GM11168 (cell line): Measurements from ENCODE around the gene ZYX.

ENCODE experiments used
- in situ Hi-C: fragments of 300-500 bp; cut with MboI; formaldehyde crosslinking; loops from one replicate; pipeline ENCODE4 v1.12.0; 2022; ENCODE audit warnings: low sequenced_read_pairs; ENCODE audit not compliant: unreplicated experiment

ZYX gene

DNA sequence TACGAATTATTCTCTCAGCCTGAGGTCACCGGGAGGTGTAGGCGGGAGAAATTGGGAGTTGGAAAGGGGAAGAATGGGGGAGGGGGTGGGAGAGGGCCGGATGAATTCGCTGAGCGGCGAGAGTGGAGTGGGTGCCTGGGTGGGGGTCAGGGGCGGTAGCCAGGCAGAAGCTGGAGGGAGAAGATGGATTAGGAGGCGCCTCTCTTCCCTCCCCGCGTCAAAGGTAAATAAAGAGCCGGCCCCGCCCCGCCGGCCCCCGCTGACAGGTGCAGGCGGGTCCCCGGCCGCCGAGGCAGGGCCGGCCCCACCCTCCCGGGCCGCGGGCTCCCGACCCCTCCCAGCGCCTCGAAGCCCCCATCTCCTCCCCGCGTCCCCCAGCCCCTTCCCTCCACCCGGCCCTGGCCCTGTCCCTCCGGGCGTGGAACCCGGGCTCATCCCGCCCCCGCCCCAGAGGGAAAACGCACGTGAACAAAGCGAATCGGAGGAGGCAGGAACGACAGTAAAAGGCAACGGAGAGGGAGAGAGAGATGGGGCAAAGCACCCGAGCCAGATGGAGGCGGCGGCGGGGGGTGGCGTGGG, 19.5 kb upstream of the ZYX start:
- in situ Hi-C loops = no loop called here

DNA sequence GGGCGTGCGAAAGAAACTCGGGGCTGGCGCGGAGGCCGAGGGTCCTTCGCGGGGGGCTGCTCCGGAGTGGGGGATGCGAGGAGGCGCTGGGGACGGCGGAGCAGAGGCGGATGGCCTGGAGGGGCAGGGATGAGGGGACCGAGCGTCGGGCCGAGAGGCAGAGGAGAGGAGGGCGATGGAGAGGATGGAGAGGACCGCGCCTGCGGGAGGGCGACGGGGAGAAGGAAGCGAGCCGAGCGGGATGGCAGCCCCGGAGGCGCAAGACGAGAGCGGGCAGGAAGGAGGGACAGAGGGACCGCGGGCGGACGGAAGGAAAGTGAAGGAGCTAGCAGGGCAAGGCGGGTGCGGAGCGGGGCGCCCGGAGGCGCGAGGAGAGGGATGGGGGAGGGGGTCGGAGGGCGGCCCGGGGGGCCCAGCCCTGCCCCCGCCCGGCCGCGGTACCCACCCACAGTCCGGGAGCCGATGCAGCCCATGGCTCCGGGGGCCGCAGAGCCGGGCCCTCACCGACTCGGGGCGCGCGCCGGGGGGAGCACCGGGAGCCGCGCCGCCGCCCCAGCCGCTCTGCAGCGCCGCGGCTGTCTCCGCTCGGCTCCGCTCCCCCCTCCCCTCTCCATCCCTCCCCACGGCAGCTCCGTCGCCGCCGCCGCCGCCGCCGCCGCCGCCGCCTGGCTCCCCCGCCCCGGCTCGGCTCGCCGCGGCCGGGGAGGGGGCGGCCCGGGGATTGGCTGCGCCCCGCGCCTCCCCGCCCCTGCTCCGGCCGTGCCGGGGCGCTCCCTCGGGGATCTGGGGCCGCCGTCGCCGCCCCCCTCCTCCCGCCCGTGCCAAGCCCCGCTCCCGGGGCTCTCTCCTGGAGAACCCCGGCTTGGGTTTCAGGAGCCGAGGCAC, 18.8 kb upstream of the ZYX start, which contains the start of gene FAM131B:
FAM131B (minus strand) TSS at position 583 of the 885 bp plus-strand sequence; CDS start at position 473, 110 bp downstream.
- in situ Hi-C loops = no loop called here

DNA sequence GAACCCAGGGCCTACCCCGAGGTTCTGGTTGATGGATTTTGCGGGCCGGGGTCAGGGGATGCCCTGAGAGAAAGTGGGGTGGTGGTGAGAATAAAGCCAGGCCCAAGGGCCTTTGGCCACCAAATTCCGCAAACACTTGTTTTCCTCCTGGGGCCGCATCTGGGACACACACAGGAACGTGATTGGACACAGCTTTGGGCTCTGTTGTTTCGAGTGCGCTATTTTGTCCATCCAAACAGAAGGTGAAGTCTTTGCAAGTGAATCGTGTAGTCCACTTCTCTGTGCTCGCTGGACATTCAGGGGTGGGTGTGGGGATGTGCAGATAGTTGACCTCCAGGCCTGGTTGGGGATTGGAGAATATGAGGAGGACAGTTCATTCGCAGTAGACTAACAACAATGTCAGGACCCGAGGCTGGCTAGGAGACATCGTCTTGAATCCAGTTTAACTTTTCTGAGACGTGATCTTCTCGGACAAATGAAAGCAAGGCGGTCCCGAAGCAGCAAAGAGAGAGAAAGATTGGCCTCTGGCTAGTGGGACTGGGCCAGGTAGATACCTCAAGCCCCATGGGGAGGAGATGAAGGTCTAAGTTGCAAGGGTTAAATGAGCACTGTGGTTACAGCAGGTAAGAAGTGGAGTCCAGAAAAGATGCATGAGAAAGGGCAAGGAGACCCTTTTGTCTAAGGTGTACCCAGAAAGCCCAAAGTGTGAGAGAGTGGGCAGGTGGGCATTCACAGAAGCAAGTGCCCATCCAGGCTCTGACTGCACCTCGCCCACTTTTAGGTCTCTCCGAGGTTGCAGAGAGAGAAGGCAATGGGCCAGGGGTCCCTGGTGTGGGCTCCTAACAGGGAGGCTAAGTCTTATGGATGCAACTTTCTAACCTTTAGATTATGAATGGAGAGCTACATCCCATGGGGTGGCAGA, 17.9 kb upstream of the ZYX start:
- in situ Hi-C loops = no loop called here

DNA sequence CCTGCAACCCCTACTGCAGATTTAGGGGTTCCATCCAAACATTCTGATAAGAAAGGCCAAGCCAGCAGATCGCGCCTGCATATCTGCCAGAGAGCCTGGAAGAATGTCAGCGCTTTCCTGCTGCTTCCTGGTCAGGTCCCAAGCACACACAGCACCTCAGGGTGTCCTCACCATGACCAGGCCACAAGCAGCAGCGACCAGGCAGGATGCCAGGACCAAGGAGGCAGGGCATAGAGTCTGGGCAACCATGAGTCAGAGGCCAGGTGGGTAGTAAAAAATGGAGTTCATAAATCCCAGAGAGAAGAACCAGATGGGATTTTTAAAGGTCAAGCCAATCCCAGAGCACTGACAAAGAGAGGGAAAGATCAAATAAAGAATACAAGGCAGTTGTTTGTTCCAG, 13.2 kb upstream of the ZYX start:
- in situ Hi-C loops = no loop called here

DNA sequence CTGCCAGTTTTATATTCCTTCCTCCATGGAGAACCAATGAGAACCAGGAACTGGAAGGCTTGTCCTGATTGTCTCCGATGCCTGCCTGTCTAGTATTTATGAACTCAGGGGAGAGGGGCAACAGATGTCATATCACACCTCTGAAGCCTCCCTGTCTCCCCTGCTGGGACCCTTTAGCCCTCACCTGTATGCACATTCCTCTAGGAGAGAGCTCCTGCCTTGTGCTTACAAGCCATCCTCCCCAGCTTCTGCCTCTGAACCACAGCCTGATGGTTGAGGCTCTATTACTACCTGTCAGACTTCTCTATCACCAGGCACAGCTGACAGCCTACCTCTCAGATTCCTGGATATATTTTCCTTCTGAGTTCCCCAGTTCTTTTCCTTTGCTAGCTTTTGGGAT, 12.8 kb upstream of the ZYX start:
- in situ Hi-C loops = no loop called here

DNA sequence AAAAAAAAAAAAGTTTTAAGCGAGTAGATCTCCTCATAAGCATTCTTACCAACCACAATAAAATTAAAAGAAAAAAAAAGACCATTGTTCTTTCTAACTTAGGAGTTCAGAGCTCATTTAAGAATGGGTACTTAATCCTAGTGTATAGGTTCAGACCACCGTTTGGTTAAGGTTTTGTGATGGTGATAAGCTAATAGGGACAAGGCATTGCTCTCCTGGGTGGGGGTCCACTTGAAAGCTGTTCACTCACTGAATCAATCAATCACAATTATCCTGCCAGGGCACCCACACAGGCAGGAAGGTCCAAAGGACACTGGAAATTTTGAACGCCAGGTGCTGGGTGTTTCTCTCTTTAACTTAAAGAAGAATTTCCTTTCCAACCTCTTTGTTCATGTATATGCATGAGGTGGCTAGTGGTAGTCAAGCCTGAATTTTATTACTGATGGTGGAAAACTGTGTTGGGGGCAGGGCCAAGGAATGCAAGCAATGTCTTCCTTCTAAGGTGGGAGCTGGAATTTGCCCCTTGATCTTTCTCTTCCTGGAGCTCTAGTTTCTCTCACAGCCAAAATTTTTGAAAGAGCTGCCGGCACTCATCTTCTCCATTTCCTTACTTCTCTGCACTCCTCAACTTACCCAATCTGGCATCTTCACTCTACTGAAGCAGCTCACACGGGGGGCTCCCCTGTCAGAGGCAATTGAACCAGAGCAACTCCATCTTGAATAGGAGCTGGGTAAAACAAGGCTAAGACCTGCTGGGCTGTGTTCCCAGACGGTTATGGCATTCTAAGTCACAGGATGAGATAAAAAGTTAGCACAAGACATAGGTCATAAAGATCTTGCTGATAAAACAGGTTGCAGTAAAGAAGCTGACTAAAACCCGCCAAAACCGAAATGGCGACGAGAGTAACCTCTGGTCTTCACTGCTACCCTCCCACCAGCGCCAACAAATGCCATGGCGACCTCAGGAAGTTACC, 11.2 kb upstream of the ZYX start:
- in situ Hi-C loops = no loop called here

DNA sequence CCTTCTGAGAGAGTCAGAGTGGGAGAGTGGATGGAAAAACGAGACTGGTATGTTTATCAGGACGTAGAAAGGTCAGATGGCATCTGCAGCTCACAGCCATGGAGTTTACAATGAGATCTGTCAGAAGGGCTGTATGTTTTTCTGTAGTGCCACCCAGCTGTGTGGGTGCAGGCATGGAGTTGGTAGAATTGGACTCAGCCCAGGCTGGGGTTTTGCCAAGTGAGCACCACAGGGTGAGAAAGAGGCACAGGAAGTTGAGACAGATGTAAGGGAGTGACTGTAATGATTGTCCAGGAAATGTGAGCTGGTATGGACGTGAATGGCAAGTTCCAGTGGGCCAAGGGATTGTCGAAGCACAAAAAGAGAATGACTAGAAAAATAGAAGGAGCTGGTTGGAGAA, 9.1 kb upstream of the ZYX start:
- in situ Hi-C loops = no loop called here

DNA sequence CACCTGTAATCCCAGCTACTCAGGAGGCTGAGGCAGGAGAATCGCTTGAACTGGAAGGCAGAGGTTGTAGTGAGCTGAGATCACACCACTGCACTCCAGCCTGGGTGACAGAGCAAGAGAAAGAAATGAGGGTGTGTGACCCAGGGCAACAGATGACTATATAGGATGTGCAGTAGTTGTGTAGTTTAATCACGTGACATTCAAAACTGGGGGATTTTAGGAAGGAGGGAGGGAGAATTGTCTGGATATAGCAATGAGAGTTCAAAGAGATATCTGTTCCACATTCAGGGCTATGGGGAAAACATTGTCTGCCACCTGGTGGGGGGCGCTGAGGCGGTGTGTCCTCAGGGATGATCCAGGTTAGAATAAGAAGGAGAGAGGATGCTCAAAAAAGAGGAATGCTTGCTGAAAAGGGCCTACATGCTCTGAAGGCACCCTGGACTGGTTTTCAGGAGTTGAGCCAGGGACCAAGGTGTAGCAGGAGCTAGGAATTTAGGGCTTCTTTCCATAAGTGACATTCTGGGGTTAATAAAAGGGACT, 7.8 kb upstream of the ZYX start:
- in situ Hi-C loops = no loop called here

DNA sequence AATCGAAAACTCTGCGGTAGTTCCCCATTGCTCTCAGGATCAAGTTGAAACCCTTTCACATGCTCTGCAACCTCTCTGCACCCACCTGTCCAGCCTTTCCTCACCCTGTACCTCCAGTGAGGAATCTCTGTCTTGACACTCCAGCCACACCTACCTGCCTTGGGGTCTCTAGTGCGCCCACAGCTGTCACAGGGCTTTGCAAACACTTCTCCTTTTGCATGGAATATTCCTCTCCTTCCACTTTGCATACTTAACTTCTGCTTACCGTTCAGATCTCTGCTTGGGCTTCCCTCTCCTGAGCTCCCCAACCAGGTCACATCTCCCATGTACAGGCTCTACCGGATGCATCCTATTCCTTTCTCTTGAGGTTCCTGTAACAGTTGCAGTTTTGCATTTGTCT, 6.6 kb upstream of the ZYX start:
- in situ Hi-C loops = no loop called here

DNA sequence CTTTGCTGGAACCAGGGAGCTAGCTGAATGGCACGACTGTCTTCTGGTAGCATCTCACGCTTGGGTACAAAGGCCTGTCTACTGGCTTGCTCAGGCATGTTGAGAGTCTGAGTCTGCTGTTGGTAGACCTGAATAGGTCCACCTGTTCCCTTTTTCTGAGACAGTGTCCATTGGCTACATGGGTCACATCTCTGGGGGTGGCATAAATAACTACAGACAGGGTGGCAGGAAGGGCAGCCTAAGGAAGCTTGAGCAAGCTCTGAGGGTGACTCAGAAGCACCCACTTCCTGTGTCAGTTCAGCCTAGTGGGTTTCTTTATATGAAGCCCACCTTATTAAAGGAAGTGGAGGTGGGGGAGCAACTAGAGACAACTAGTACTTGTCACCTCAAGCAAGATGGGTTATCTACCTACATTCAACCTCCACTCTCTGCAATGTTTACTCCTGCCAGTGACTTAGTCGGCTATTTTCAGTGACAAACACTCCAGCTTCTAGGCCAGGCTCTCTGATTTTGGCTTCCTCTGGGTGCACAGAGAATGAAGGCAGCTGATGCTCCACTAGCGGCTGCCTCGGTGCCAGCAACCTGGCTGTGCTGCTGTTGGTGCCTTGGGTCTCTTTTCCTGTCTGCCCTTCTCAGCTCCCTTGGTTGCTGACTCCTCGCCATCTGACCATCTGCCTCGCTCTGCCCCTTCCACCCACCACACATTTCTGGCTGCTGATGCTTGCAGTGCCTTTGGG, 5.7 kb upstream of the ZYX start:
- in situ Hi-C loops = no loop called here

DNA sequence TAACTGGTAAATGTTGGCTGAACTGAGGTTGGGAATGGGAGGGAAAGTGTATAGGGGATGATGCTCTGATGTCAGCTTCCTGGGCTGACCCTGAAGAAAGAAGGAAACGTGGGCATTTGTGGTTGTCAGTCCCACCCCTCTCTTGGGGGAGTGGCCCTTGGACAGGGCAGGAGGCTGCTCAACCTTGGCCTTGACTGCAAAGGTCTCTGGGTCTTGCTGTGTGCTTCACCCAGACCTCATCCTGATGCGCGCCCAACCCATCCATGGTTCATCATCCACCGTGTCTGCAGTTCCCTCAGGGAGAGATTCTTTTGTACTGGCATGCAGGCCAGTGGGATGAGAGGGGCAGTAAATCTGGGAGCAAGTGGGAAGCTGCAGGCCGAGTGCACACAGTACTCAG, 4.7 kb upstream of the ZYX start:
- in situ Hi-C loops = no loop called here

DNA sequence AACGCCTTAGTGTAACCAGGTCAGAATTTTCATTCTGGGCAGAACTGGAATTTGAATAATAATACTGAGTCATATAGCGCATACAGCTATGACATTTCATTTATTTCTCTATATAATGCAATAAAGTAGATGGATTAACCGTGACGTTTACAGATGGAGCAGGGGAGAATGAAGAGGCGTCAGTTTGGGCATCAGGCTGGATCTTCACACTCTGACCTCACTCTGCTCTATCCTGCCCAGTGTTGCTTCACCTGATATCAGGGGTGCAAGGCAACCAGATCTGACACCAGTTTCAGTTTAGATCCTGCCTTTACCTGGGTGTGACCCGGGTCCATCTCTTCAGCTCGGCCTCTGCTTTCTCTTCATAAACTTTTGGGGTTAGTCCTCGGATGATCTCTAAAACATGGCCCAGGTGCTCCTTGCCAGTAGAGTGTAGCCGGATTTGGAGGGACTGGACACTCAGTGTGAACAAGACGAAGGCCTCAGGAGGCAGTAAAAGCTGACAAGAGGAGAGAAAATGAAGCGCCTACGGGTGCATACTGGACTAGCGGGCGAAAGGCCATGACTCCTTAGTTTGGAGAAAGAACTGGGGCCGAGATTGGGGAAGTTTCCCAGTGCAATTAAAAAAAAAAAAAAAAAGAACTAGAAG, 1.4 kb upstream of the ZYX start:
- in situ Hi-C loops = no loop called here

DNA sequence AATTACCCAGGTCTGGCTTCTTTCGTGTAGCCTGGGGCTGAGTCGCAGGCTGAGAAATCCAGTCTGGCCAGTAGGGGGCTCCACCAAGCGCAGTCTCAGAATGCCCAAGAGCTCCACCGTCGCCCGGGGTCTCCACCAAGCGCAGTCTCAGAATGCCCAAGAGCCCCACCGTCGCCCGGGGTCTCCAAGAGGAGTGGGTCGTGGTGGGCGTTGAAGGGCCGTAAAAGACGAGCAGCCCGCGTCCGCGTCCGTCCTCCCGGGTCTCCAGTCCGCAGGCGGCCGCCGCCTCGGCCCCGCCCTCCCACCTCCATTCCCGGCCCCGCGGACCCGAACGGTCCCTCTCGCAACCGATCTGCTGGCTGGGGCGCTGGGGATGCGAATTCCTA, 892 bp upstream of the ZYX start:
- in situ Hi-C loops = no loop called here

DNA sequence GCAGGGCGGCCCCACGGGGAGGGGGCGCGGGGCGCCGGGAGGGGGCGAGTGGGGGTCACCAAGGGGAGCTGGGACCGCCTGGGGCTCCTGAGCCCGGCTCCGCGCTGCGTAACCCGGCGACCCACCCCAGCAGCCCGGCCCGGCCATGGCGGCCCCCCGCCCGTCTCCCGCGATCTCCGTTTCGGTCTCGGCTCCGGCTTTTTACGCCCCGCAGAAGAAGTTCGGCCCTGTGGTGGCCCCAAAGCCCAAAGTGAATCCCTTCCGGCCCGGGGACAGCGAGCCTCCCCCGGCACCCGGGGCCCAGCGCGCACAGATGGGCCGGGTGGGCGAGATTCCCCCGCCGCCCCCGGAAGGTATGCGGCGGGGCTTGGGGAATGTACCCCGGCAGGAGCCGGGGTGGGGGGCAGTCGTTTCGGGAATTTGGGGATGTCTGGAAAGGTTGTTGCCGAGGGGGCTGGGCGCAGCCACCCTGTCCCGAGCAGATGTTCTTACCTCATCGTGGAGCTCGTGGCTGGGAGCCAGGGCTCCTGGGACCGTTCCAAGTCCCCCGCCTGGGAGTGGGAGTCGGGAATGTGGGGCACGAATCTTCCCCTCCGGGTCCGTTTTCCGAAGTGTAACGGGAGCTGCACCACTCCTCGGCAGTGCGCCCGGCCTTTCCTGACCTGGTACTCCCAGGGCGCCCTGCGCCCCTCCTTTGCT, 431 bp downstream of the ZYX start:
- in situ Hi-C loops = no loop called here

DNA sequence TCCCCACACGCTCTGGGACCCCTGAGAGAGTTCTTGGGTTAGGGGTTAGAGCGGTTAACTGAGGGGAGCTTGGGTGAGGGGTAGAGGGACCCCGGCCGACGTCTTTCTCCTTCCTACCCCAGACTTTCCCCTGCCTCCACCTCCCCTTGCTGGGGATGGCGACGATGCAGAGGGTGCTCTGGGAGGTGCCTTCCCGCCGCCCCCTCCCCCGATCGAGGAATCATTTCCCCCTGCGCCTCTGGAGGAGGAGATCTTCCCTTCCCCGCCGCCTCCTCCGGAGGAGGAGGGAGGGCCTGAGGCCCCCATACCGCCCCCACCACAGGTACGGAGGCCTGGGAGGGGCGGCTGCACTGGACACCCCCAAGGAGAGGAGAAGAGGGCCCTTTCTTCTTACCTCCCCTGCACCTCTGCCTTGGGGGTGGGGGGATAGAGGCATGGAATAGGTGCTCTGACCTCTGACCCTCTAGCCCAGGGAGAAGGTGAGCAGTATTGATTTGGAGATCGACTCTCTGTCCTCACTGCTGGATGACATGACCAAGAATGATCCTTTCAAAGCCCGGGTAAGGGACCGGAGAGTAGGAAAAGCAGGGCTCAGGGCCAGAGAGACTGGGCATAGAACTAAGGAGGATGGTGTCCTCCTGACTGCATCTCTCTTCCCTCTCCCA, 1.1 kb downstream of the ZYX start:
- in situ Hi-C loops = no loop called here

DNA sequence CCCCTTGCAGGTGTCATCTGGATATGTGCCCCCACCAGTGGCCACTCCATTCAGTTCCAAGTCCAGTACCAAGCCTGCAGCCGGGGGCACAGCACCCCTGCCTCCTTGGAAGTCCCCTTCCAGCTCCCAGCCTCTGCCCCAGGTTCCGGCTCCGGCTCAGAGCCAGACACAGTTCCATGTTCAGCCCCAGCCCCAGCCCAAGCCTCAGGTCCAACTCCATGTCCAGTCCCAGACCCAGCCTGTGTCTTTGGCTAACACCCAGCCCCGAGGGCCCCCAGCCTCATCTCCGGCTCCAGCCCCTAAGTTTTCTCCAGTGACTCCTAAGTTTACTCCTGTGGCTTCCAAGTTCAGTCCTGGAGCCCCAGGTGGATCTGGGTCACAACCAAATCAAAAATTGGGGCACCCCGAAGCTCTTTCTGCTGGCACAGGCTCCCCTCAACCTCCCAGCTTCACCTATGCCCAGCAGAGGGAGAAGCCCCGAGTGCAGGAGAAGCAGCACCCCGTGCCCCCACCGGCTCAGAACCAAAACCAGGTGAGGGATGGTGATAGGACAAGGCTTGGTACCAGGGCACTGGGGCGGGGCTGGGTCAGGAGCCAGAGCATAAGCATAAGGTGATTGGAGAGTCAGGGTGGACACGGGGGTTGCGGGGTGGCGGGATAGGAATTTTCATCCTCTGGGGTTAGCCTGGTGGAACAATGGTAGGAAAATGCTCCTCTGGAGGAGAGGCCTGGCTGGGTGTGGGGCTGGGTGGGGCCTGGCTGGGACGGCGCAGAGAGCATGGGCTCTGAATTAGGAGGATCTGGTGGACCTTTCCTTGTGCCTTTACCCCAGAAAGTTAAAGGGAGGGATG, 1.9 kb downstream of the ZYX start:
- in situ Hi-C loops = no loop called here

DNA sequence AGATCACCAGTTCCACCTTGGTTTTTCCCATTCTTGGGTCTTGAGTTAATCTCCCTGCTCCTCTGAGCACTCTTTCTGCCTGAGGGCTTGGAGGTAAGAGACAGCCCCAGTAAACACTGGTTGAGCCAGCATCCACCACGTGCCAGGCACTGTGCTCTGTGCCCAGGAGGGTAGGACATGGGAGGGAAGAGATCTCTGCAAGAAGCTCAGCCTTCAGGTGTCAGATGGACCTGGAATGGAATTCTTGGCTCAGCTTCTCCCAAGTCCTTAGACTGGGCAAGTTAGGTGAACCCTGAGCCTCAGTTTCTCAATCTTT, 2.5 kb downstream of the ZYX start:
- in situ Hi-C loops = no loop called here
